ENCODE data around the gene MYBL2. TPM values are rescaled to one million over a fixed set of nuclear protein-coding genes. Genes with fewer than 3 reads are reported as not detected.

The MYBL2 gene
- total and polyA plus RNA-seq, 8 donors: 6.1 to 37.5 (median 19.5) TPM

- ATAC-seq (peak; percentile 77), DNase-seq (peak in 1 of 4 donors; percentile 13)
- intact Hi-C loops (cut with DNase I): no loop called here
- TF ChIP-seq CTCF (IDR thresholded peaks at IDR 0.05): peak; percentile 30 to 31
- Histone ChIP-seq H3K4me3 (no peak overlapping the region), H3K27ac (no peak overlapping the region), H3K36me3 (no peaks in the 10 kb centered on the region), H3K4me1 (no peaks in the 10 kb centered on the region), H3K27me3 (no peaks in the 10 kb centered on the region), H3K9me3 (no peaks in the 10 kb centered on the region)
Observed at GRCh38 chr20:43691928-43692524, 25.1 kb downstream of the MYBL2 start.

- Histone ChIP-seq H3K36me3 (no peaks in the 10 kb centered on the region), H3K9me3 (no peaks in the 10 kb centered on the region), H3K27me3 (no peaks in the 10 kb centered on the region), H3K27ac (no peak overlapping the region), H3K4me3 (no peak overlapping the region), H3K4me1 (no peaks in the 10 kb centered on the region)
- intact Hi-C loops (cut with DNase I): no loop called here
- no peak for TF ChIP-seq CTCF (IDR thresholded peaks at IDR 0.05)
- ATAC-seq: no peak
- no peak for DNase-seq
Observed at GRCh38 chr20:43694763-43695162, 27.8 kb downstream of the MYBL2 start.

GRCh38 chr20:43695571-43695970 lies 28.7 kb downstream of the MYBL2 start:
- H3K27me3 ChIP-seq: no peaks in the 10 kb centered on the region
- no peak overlapping the region for H3K27ac ChIP-seq
- ATAC-seq (no peak), DNase-seq (peak in 1 of 4 donors; percentile 35)
- H3K36me3 ChIP-seq: no peaks in the 10 kb centered on the region
- no peaks in the 10 kb centered on the region for H3K9me3 ChIP-seq
- no peaks in the 10 kb centered on the region for H3K4me1 ChIP-seq
- no peak for TF ChIP-seq CTCF (IDR thresholded peaks at IDR 0.05)
- no peak overlapping the region for H3K4me3 ChIP-seq
- intact Hi-C loops (cut with DNase I): no loop called here

- intact Hi-C loops (cut with DNase I): no loop called here
- H3K9me3 ChIP-seq: no peaks in the 10 kb centered on the region
- DNase-seq (peak in 1 of 4 donors; percentile 42), ATAC-seq (no peak)
- no peaks in the 10 kb centered on the region for H3K4me1 ChIP-seq
- H3K27me3 ChIP-seq: no peaks in the 10 kb centered on the region
- no peak for TF ChIP-seq CTCF (IDR thresholded peaks at IDR 0.05)
- H3K27ac ChIP-seq: no peak overlapping the region
- no peak overlapping the region for H3K4me3 ChIP-seq
- no peaks in the 10 kb centered on the region for H3K36me3 ChIP-seq
Observed at GRCh38 chr20:43699941-43700565, 33.1 kb downstream of the MYBL2 start.

- H3K27me3 ChIP-seq: no peaks in the 10 kb centered on the region
Observed at GRCh38 chr20:43700627-43701026, 33.7 kb downstream of the MYBL2 start.

More at GRCh38 chr20:43700627-43701026, 33.7 kb downstream of the MYBL2 start:
- Histone ChIP-seq H3K27ac (no peak overlapping the region), H3K9me3 (no peaks in the 10 kb centered on the region), H3K4me3 (no peak overlapping the region), H3K36me3 (no peaks in the 10 kb centered on the region), H3K4me1 (no peaks in the 10 kb centered on the region)
- intact Hi-C loops (cut with DNase I): no loop called here
- peak in 1 of 4 donors; percentile 10 for DNase-seq
- TF ChIP-seq CTCF (IDR thresholded peaks at IDR 0.05): no peak
- no peak for ATAC-seq

All from left lung (tissue), 10 donors.